Endothelial cell of umbilical vein (primary cell): ENCODE data around the gene FLT3. TPM values are rescaled to one million over a fixed set of nuclear protein-coding genes. Genes with fewer than 3 reads are reported as not detected.

Experiments used
- BruUV-seq: library from RNA; stranded (reverse); fragments of 400-500 nt; replicated peaks from 2 replicates; lab custom pipeline; 2021; lab: Mats Ljungman, UMichigan
- CTCF ChIA-PET: fragments of 300-600, 350-600 bp; sonication (Branson Sonifier 250); formaldehyde crosslinking; loops from one replicate; lab custom pipeline; 2021; ENCODE audit warnings: antibody characterized with exemption, inconsistent platforms; lab: Charles Lee
- POLR2A ChIA-PET: fragments of 300-600, 350-600 bp; sonication (Branson Sonifier 250); formaldehyde crosslinking; loops from one replicate; lab custom pipeline; 2021; ENCODE audit warnings: antibody characterized with exemption, inconsistent platforms; lab: Charles Lee
- DNase-seq: peaks from one replicate; pipeline ENCODE4 v3.0.0-alpha.2; 2011; ENCODE audit warnings: low read depth, low spot score
- FAIRE-seq: peaks from 2 replicates; lab custom pipeline; 2011; peaks lifted over from hg19 to GRCh38; lab: Jason Lieb, UNC
- H2AFZ ChIP-seq: 2 replicates; pipeline ENCODE4 v1.6.0; 2012; ENCODE audit warnings: low read depth, low read length, control low read depth, inconsistent platforms
- H3K27ac ChIP-seq: 2 replicates; pipeline ENCODE4 v1.5.1; 2011; ENCODE audit warnings: low read depth, mild to moderate bottlenecking, control low read depth, low read length, moderate library complexity; ENCODE audit not compliant: insufficient read depth
- H3K27me3 ChIP-seq, 2 experiments: 2 replicates each; pipeline versions ENCODE4 v1.6.0 to v1.6.1; 2011; ENCODE audit warnings: low read length in 2 of 2, mixed read lengths in 1 of 2; ENCODE audit not compliant: control insufficient read depth in 2 of 2, insufficient read depth in 2 of 2
- H3K36me3 ChIP-seq, 2 experiments: 2 replicates in 1 of 2; 3 replicates in 1 of 2; pipeline ENCODE4 v1.5.1; 2011; ENCODE audit warnings: low read length in 2 of 2, mild to moderate bottlenecking in 1 of 2, moderate library complexity in 1 of 2; ENCODE audit not compliant: control insufficient read depth in 2 of 2, insufficient read depth in 2 of 2; ENCODE audit errors: extremely low read depth in 1 of 2
- H3K4me1 ChIP-seq: 3 replicates; pipeline ENCODE4 v1.5.1; 2011; ENCODE audit warnings: mild to moderate bottlenecking, low read length; ENCODE audit not compliant: control insufficient read depth, insufficient read depth; ENCODE audit errors: extremely low read depth
- H3K4me2 ChIP-seq: 2 replicates; pipeline ENCODE4 v1.6.1; 2011; ENCODE audit warnings: low read length, control low read depth, mixed read lengths; ENCODE audit not compliant: insufficient read depth
- H3K4me3 ChIP-seq, 3 experiments: fragments of 200-600 bp in 1 of 3; sonication (generic), shearing (Covaris generic) in 1 of 3; replicated peaks in 1 of 3; 2 replicates each; pipeline ENCODE4 v1.5.1; 2011 to 2016; ENCODE audit warnings: control low read depth in 3 of 3, low read length in 3 of 3, mild to moderate bottlenecking in 2 of 3, inconsistent platforms in 1 of 3, low read depth in 1 of 3, moderate library complexity in 1 of 3; ENCODE audit not compliant: insufficient read depth in 1 of 3
- H3K79me2 ChIP-seq: 2 replicates; pipeline ENCODE4 v1.6.0; 2012; ENCODE audit warnings: low read length, inconsistent platforms; ENCODE audit not compliant: control insufficient read depth, insufficient read depth
- H3K9ac ChIP-seq: replicated peaks from 2 replicates; pipeline ENCODE3; 2011; ENCODE audit warnings: low read length, control low read depth; ENCODE audit not compliant: insufficient read depth; ENCODE audit errors: extremely low read depth
- H3K9me1 ChIP-seq: replicated peaks from 3 replicates; pipeline ENCODE4 v1.6.0; 2011; ENCODE audit warnings: mild to moderate bottlenecking, low read length; ENCODE audit not compliant: control insufficient read depth, insufficient read depth; ENCODE audit errors: extremely low read depth
- H3K9me3 ChIP-seq: replicated peaks from 2 replicates; pipeline ENCODE4 v1.5.1; 2012; ENCODE audit warnings: low read length, inconsistent platforms; ENCODE audit not compliant: control insufficient read depth, insufficient read depth
- H4K20me1 ChIP-seq: replicated peaks from 2 replicates; pipeline ENCODE3; 2011; ENCODE audit warnings: mild to moderate bottlenecking, low read length; ENCODE audit not compliant: control insufficient read depth, insufficient read depth; ENCODE audit errors: extremely low read depth
- CTCF ChIP-seq, 2 donors: IDR thresholded peaks; 1 replicate in 1 of 2; 2 replicates in 1 of 2; pipeline ENCODE4 v1.5.1; 2011; ENCODE audit warnings: low read length in 2 of 2, mild to moderate bottlenecking in 2 of 2, moderate library complexity in 2 of 2, control low read depth in 1 of 2, inconsistent platforms in 1 of 2, low read depth in 1 of 2; ENCODE audit not compliant: insufficient read depth in 1 of 2; ENCODE audit errors: extremely low read depth in 1 of 2
- EZH2 ChIP-seq: IDR thresholded peaks from 2 replicates; pipeline ENCODE4 v1.6.1; 2012; ENCODE audit warnings: borderline replicate concordance, low read depth, mild to moderate bottlenecking, moderate library complexity, low read length, inconsistent platforms; ENCODE audit not compliant: severe bottlenecking
- FOS ChIP-seq: IDR thresholded peaks from 2 replicates; pipeline ENCODE4 v1.6.1; 2011; ENCODE audit warnings: mild to moderate bottlenecking, low read length, moderate library complexity, borderline replicate concordance; ENCODE audit not compliant: insufficient read depth
- GATA2 ChIP-seq: IDR thresholded peaks from 2 replicates; pipeline ENCODE4 v1.7.0; 2011; ENCODE audit warnings: low read depth, mild to moderate bottlenecking, moderate library complexity, mixed read lengths, low read length; ENCODE audit not compliant: insufficient read length, insufficient read depth
- JUN ChIP-seq: IDR thresholded peaks from 2 replicates; pipeline ENCODE4 v1.6.1; 2011; ENCODE audit warnings: borderline replicate concordance, low read depth; ENCODE audit not compliant: insufficient read length, insufficient read depth
- MAX ChIP-seq: IDR thresholded peaks from 2 replicates; pipeline ENCODE4 v1.6.1; 2011; ENCODE audit not compliant: insufficient read depth, insufficient read length
- MYC ChIP-seq: IDR thresholded peaks from one replicate; pipeline ENCODE4 v1.6.1; 2011; ENCODE audit warnings: mild to moderate bottlenecking, low read depth, low read length
- POLR2A ChIP-seq: IDR thresholded peaks from 2 replicates; pipeline ENCODE4 v1.6.1; 2012; ENCODE audit warnings: low read depth, mild to moderate bottlenecking, control low read depth, low read length
- POLR2AphosphoS5 ChIP-seq: IDR thresholded peaks from 2 replicates; pipeline ENCODE4 v1.6.1; 2012; ENCODE audit warnings: low read depth, mild to moderate bottlenecking, control low read depth, low read length, moderate library complexity; ENCODE audit not compliant: insufficient read depth
- dilution Hi-C: fragments of 300-500 bp; cut with MboI; formaldehyde crosslinking; loops from one replicate; pipeline ENCODE4 v1.15.0; 2019; ENCODE audit warnings: low sequenced_read_pairs; ENCODE audit not compliant: extremely low pct_ligation_motif_present
- intact Hi-C: fragments of 100-400 bp; cut with micrococcal nuclease; formaldehyde crosslinking; loops from one replicate; pipeline ENCODE4 v1.10.0; 2022
- polyA plus RNA-seq, 4 experiments: library from polyadenylated mRNA; depleted of rRNA in 3 of 4; stranded (reverse) in 3 of 4; unstranded in 1 of 4; fragments of >200 nt; gene quantifications; 2 replicates each; pipeline versions ENCODE4 v1.2.1 to v1.2.3, GENCODE V29; 2011 to 2012; ENCODE audit warnings: missing spikeins in 1 of 4
- total RNA-seq: library from RNA; stranded (reverse); gene quantifications from 2 replicates; pipeline ENCODE4 v1.2.3, GENCODE V29; 2021

Gene FLT3
- total and polyA plus RNA-seq, 2 donors (not counting 3 experiments of a cell fraction or from before 2014, with no cell fraction given) = 0.03 TPM; not detected in 1

GRCh38 chr13:28049215-28049614 is 51.2 kb downstream of the FLT3 start:
- H3K4me2 ChIP-seq = no peak overlapping the region
- CTCF ChIA-PET = no interaction called here
- no peaks in the 10 kb centered on the region for H3K4me1 ChIP-seq
- FAIRE-seq (no peak), DNase-seq (no peak)
- H4K20me1 ChIP-seq = no peaks in the 10 kb centered on the region
- no peaks in the 10 kb centered on the region for H3K36me3 ChIP-seq
- H3K9ac ChIP-seq = no peak overlapping the region
- dilution Hi-C loops = no loop called here
- no peak overlapping the region for H3K4me3 ChIP-seq
- H2AFZ ChIP-seq = no peak overlapping the region
- no peaks in the 10 kb centered on the region for H3K9me1 ChIP-seq
- intact Hi-C loops = no loop called here
- no TSS peak for BruUV-seq
- no peaks in the 10 kb centered on the region for H3K9me3 ChIP-seq
- POLR2A ChIA-PET = no interaction called here
- TF ChIP-seq GATA2 (no peak), MYC (no peak), FOS (no peak), JUN (no peak), POLR2A (no peak), EZH2 (no peak)
- peaks cover 16 to 27% of the 10 kb centered on the region in 2 experiments for H3K27me3 ChIP-seq
- H3K27ac ChIP-seq = no peak overlapping the region
- no peaks in the 10 kb centered on the region for H3K79me2 ChIP-seq

GRCh38 chr13:28048768-28049167 is 51.6 kb downstream of the FLT3 start:
- DNase-seq (no peak), FAIRE-seq (no peak)
- no peaks in the 10 kb centered on the region for H3K79me2 ChIP-seq
- ChIA-PET CTCF (no interaction called here), POLR2A (no interaction called here)
- H3K27ac ChIP-seq = no peak overlapping the region
- dilution Hi-C loops (no loop called here), intact Hi-C loops (no loop called here)
- H4K20me1 ChIP-seq = no peaks in the 10 kb centered on the region
- TF ChIP-seq MAX (no peak), POLR2AphosphoS5 (no peak), CTCF (IDR thresholded peaks at IDR 0.05; ENCODE audit: extremely low read depth in 1 of 2, insufficient read depth in 1 of 2, low read depth in 1 of 2, low read length in 2 of 2) (no peak), EZH2 (no peak), GATA2 (no peak), FOS (no peak), JUN (no peak), POLR2A (no peak), MYC (no peak)
- H3K4me2 ChIP-seq = no peak overlapping the region
- H3K4me1 ChIP-seq = no peaks in the 10 kb centered on the region
- H3K9ac ChIP-seq = no peak overlapping the region
- BruUV-seq = no TSS peak
- H3K9me3 ChIP-seq = no peaks in the 10 kb centered on the region
- H2AFZ ChIP-seq = no peak overlapping the region
- no peaks in the 10 kb centered on the region for H3K36me3 ChIP-seq
- H3K4me3 ChIP-seq = no peak overlapping the region
- no peaks in the 10 kb centered on the region for H3K9me1 ChIP-seq
- H3K27me3 ChIP-seq = peaks cover 16 to 27% of the 10 kb centered on the region in 2 experiments
